HepG2 (cell line): ENCODE measurements around the gene SERTAD4.

Experiments
- ASH2L ChIP-seq: fragments of 300-600, 200-600 bp; sonication (generic); IDR thresholded peaks from 2 replicates; pipeline ENCODE4 v1.7.0; 2017; ENCODE audit warnings: low read depth, mild to moderate bottlenecking, moderate library complexity, mixed read lengths, low read length; ENCODE audit not compliant: insufficient read length
- HMG20A ChIP-seq: IDR thresholded peaks from 2 replicates; pipeline ENCODE4 v1.6.1; 2016; ENCODE audit warnings: borderline replicate concordance
- TF ChIP-seq, protein P1 (sequence below): sonication (generic); formaldehyde crosslinking; IDR thresholded peaks from 2 replicates; pipeline ENCODE4 v1.4.0; 2020; ENCODE audit warnings: mild to moderate bottlenecking, missing genetic modification reagents

DNA sequence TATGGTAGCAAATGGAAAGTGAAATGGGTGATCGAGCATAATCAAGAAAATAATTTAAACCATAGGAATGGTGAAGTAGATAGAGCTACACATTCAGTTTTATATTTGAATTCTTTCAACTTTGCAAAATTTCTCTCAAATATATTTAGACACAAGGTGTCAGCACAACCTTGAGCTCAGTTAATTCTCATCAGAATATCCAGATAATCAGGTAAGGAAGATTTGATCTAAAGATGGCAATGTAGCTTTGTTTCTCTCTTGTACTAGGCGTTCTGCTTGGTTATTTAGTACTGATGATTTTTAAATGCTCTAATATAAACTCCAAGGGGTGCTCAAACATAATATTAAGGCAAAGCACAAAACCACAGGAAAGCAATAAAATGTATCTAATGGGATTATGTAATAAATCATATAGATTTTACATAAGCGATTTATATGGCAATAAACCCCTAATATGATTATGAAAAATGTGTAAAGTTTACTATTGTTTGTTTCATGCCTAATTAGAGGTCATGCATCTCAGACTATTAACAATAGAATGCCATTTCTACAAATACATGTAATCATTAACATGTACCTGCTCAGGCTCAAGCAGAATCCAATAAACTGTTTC, 32.4 kb upstream of the SERTAD4 start:
- no peak for TF ChIP-seq ASH2L
- TF ChIP-seq HMG20A (CRISPR knock-in tag) = no peak
- TF ChIP-seq, protein P1, sequence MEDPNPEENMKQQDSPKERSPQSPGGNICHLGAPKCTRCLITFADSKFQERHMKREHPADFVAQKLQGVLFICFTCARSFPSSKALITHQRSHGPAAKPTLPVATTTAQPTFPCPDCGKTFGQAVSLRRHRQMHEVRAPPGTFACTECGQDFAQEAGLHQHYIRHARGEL = no peak
